AG04450 (cell line): Measurements from ENCODE around the gene CCL2. TPM values are rescaled to one million over a fixed set of nuclear protein-coding genes. Genes with fewer than 3 reads are reported as not detected.

Source experiments
- CTCF ChIA-PET: fragments of 300-600, 350-600 bp; formaldehyde crosslinking; extraction: SDS; loops from one replicate; lab custom pipeline; 2022; ENCODE audit warnings: antibody characterized with exemption, inconsistent platforms; lab: Charles Lee
- POLR2A ChIA-PET: fragments of 350-600 bp; formaldehyde crosslinking; extraction: SDS; loops from one replicate; lab custom pipeline; 2021; ENCODE audit warnings: antibody characterized with exemption, inconsistent platforms; lab: Yijun Ruan, JAX
- DNase-seq: peaks from one replicate; pipeline ENCODE4 v3.0.0-alpha.2; 2011; ENCODE audit warnings: low read depth, low spot score
- H3K27ac ChIP-seq: one replicate; pipeline ENCODE4 v1.5.1; 2012; ENCODE audit warnings: low read depth, low read length, control low read depth
- H3K27me3 ChIP-seq: one replicate; pipeline ENCODE4 v1.6.0; 2012; ENCODE audit warnings: low read length; ENCODE audit not compliant: control insufficient read depth, insufficient read depth
- H3K4me3 ChIP-seq: 2 replicates; pipeline ENCODE4 v1.5.1; 2011; ENCODE audit warnings: mild to moderate bottlenecking, low read depth, low read length, control low read depth
- H3K9me3 ChIP-seq: 2 replicates; pipeline ENCODE4 v1.5.1; 2012; ENCODE audit warnings: low read length; ENCODE audit not compliant: control insufficient read depth, insufficient read depth
- CTCF ChIP-seq: IDR thresholded peaks from 2 replicates; pipeline ENCODE4 v1.5.1; 2011; ENCODE audit warnings: low read depth, low read length, control low read depth, inconsistent platforms
- polyA plus RNA-seq: library from polyadenylated mRNA; depleted of rRNA; stranded (reverse); fragments of >200 nt; gene quantifications from 2 replicates; pipeline ENCODE4 v1.2.3, GENCODE V29; 2011

Gene CCL2
- polyA plus RNA-seq, 1 experiment: 119 TPM

DNA sequence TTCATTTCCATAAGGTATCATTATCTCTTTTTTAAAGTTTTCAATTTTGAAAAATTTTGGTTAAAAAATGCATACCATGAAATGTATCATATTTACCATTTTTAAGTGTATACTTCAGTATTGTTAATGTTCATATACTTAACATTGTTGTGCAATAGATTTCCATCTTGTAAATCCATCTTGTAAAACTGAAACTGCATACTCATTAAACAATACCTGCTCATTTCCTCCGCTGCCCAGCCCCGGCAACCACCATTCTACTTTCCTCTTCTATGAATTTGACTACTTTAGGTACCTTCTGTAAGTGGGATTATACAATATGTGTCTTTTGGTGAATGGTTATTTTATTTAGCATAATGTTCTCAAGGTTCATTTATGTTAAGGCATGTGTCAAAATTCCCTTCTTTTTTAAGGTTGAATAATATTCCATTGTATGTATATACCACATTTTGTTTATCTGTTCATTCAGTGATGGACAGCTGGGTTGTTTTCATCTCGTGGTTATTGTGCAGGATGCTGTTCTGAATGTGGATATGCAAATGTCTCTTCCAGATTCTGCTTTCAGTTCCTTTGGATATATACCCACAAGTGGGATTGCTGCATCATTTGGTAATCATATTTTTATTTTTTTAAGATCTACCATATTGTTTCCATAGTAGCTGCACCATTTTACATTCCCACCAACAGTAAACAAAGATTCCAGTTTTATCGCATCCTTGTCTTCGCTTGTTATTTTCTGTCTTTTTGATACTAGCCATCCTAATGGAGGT lies 6.7 kb downstream of the CCL2 start:
- TF ChIP-seq CTCF: no peak
- Histone ChIP-seq H3K27ac (no peak overlapping the region), H3K27me3 (no peaks in the 10 kb centered on the region), H3K9me3 (no peaks in the 10 kb centered on the region), H3K4me3 (no peak overlapping the region)
- ChIA-PET CTCF (interaction anchor here (1.0 kb wide), 1 partner anchor 99 kb away, joined by 3 read pairs; no protein-coding TSS in a partner anchor), POLR2A (no interaction called here)
- DNase-seq: no peak

DNA sequence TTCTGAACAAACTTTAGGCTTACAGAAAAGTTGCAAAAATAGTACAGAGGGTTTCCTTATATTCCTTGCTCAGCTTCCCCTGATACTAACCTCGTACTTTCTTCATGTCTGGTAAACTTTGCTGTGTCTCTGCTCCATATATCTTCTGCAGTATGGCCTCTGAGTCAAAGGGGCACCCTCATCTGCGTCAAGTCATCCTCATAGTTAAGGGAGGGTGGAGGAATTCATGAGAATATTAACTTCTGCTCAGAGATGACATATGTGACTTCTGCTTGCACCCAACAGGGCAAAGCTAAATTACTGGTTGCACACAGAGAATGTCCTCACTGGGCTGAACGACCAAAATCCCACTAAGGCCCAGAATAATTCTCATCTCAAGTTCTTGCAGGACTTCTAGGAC lies 10.6 kb downstream of the CCL2 start:
- Histone ChIP-seq H3K4me3 (no peak overlapping the region), H3K9me3 (no peaks in the 10 kb centered on the region), H3K27ac (no peak overlapping the region), H3K27me3 (no peaks in the 10 kb centered on the region)
- ChIA-PET CTCF (interaction anchor here (2.9 kb wide), 1 partner anchor 96 kb away, joined by 13 read pairs; no protein-coding TSS in a partner anchor), POLR2A (interaction anchor here (0.6 kb wide), 1 partner anchor 9 kb away, joined by 4 read pairs; no protein-coding TSS in a partner anchor)
- no peak for TF ChIP-seq CTCF
- no peak for DNase-seq

GRCh38 chr17:34269969-34270368 lies 14.9 kb downstream of the CCL2 start, which contains the start of gene CCL7:
Gene CCL7 (plus strand): TSS chr17:34270221. CDS start chr17:34270291, 70 bp downstream.
- Histone ChIP-seq H3K9me3 (no peaks in the 10 kb centered on the region), H3K27ac (no peak within 1 kb of the TSS), H3K27me3 (no peaks in the 10 kb centered on the region), H3K4me3 (no peak within 1 kb of the TSS)
- no peak for TF ChIP-seq CTCF
- no peak for DNase-seq
- POLR2A ChIA-PET: no interaction called here
- CTCF ChIA-PET: interaction anchor here (0.7 to 7.9 kb wide), 2 partner anchors 91 to 98 kb away, joined by 3 to 73 read pairs; partner anchors contain the start of gene CCL1

DNA sequence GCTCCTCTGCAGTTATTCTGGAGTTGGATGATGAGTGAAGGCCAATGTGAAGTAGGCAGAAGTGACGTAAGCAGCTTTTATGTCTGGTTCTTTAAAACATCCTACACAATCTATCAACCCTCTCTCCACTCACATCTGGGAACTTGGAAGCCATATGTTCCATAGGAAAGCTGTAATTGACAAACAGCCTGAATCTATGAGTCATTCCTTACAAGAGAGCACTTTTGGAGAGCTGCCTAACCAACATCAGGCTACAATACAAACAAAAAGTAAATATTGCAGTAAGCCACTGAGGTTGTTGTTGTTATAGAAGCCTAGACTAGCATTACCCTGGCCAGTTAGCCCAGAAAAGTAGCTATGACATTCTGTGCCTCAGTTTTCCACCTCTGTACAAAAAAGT lies 20.8 kb downstream of the CCL2 start:
- no peak for TF ChIP-seq CTCF
- ChIA-PET POLR2A (interaction anchor here (1.2 to 2.6 kb wide), 4 partner anchors 20 to 27 kb away, joined by 6 to 12 read pairs (median 10); partner anchors contain the start of gene CCL2), CTCF (interaction anchor here (0.9 to 7.9 kb wide), 6 partner anchors 16 to 86 kb away, joined by 3 to 73 read pairs (median 4); partner anchors contain the start of gene CCL1)
- Histone ChIP-seq H3K9me3 (no peaks in the 10 kb centered on the region), H3K27ac (no peak overlapping the region), H3K4me3 (no peak overlapping the region), H3K27me3 (peaks cover 2% of the 10 kb centered on the region)
- DNase-seq: peak; percentile 95

DNA sequence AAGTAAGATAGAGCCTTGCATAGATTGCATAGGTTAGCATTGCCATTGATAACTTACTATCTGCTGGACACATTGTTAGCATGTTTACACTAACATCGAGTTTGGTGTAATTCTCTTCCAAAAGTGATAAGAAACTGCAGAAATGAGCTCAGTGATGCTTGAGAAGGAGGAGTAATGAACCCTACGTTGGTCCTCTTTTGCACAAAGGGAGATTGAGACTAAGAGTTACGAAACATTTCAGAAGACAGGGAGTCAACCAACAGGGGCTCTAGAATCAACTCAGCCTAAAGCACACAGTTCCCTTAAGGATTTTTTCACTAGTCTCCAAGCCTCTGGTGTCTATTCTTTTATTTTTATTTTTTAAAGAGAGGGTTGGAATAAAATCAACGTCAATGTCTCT lies 21.7 kb downstream of the CCL2 start:
- CTCF ChIA-PET: interaction anchor here (0.5 to 7.9 kb wide), 2 partner anchors 71 to 85 kb away, joined by 3 to 73 read pairs; partner anchors contain the start of gene CCL1
- POLR2A ChIA-PET: interaction anchor here (1.9 to 2.6 kb wide), 2 partner anchors 21 to 24 kb away, joined by 8 to 11 read pairs; partner anchors contain the start of gene CCL2
- DNase-seq: no peak
- H3K9me3 ChIP-seq: no peaks in the 10 kb centered on the region
- no peak for TF ChIP-seq CTCF
- no peak overlapping the region for H3K27ac ChIP-seq
- H3K4me3 ChIP-seq: no peak overlapping the region
- peaks cover 2% of the 10 kb centered on the region for H3K27me3 ChIP-seq
